SU-DHL-6 (cell line): ENCODE measurements around the gene ABTB1.

Experiments
- CTCF ChIP-seq: fragments of 200-600 bp; sonication (generic); IDR thresholded peaks from one replicate; pipeline ENCODE4 v1.5.1; 2017; ENCODE audit warnings: antibody characterized with exemption, mild to moderate bottlenecking, low read length, moderate library complexity; ENCODE audit not compliant: insufficient read depth, poor library complexity, severe bottlenecking
- EZH2phosphoT487 ChIP-seq: fragments of 200-600 bp; sonication (generic), shearing (Covaris generic); conservative IDR thresholded peaks from 2 replicates; pipeline ENCODE4 v1.6.1; 2018; ENCODE audit warnings: mild to moderate bottlenecking, antibody characterized with exemption, low read length, moderate library complexity, mixed read lengths

GRCh38 chr3:127710155-127710941 lies 37.6 kb downstream of the ABTB1 start:
- TF ChIP-seq CTCF (no peak), EZH2phosphoT487 (no peak)
